Measurements from ENCODE around the gene YTHDF1.
A peak's percentile ranks its signal among the peaks of the same experiment; 100 is the strongest.

Gene YTHDF1

DNA sequence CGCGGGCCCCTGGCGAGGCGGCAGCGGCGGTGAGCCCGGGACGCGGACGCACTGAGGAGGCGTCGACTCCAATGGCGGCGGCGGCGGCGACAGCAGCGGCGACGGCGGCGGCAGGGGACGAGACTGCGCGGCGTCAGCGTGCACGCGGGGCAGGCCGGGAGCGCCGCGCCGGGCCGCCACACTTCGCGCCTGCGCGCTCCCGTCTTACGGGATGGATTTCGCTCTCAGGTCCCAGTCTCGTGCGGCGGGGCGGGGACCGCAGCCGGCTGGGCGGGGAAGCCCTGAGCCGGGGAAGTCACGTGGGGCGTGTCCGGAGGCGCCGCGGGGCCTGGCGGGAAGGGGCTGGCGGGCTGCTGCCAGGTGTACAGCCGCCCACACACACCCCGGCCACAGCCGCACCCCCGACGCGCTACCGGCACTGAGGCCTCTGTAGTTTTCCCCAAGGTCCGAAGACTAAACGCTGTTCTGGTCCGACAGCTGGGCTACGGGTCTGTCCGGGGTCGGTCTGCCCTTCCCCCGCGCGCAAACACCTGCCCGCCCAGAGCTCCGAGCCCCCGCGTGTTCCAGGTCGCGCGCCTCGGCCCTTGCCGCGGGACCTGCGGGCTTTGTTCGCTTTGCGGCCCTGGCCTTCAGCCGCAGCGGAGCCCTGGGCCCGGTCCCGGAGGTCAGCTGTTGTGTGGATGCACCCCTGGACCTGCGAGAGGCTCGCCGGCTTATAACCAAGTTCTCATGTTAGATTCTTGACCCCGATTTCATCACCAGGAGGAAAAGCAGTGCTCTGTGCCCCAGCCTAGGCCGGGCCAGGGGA lies at the start of gene YTHDF1:
Gene YTHDF1, minus strand, starts transcription at position 91 of the 808 bp plus-strand sequence. CDS start 239 bp downstream, outside the sequence.
- DNase-seq: peak; percentile 49 to 96 (median 89)

GRCh38 chr20:63264519-63264918 lies 48.6 kb upstream of the YTHDF1 start:
- peak in 8 of 56 donors; percentile 12 to 30 (median 25) for DNase-seq

DNA sequence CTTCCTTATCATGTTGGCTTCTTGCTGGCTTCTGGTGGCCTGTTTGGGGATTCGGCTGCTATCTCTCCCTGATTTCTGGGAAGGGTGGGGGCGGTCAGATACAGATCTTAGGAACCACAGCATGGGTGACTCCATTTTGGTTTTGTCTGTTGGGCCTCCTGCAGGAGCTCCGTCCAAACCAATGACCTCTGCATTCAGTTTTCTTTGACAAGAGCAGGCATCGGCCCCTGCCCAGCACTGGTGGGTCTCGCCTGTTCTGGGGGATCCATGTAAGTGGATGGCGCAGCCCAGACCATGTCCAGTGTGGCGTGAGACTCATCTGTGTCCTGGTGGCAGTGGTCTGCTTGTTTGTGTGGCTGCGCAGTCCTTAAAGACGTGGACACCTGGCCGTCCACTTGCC lies 48.1 kb upstream of the YTHDF1 start:
- no peak for DNase-seq

DNA sequence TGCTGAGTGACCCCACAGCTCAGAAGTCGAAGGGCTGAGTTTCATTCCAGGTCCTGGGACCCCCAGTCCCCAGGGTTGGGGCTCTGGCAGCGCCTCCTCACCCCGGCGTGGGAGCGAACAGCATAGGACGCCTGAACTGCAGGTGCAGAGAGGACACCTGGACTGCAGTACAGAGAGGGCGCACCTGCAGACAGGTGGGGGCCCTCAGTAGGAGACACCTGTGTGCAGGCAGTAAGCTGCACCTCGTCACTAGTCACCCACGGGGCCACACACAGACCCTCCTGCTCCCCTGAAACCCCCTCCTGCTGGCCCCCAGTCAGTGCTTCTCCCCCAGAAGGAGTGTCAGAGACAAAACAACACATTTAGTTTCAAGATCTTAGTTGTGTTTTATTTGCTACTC lies 46.9 kb upstream of the YTHDF1 start:
- no peak for DNase-seq

DNA sequence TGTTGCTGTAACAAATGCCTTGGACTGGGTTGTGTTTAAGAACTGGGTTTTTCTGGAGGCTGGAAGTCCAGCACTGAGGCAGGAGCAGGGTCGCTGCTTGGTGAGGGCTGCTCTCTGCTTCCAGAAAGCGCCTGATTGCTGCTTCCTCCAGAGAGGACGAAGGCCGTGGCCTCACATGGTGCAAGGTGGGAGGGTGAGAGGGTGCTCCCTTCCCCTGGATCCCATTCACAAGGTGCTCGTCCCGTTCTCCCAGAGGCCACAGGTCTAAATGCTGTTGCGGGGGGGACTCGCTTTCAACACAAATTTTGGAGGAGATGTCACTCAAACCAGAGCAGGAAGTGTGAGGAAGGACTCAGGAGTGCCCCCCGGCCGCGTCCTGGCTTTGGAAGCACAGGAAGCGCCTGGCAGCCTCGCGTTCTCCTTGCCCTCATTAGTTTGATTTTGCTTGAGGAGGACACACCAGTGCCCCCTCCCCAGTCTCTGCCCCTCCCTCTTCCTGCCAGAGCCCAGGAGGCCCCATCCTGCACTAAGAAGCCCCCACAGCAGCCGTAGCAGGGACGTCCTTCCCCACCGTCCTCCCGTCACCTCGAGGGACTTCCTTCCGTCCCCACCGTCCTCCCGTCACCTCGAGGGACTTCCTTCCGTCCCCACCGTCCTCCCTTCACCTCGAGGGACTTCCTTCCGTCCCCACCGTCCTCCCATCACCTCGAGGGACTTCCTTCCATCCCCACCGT lies 46.0 kb upstream of the YTHDF1 start:
- no peak for DNase-seq

GRCh38 chr20:63261060-63261794 lies 45.3 kb upstream of the YTHDF1 start:
- peak in 1 of 56 donors; percentile 5 for DNase-seq

DNA sequence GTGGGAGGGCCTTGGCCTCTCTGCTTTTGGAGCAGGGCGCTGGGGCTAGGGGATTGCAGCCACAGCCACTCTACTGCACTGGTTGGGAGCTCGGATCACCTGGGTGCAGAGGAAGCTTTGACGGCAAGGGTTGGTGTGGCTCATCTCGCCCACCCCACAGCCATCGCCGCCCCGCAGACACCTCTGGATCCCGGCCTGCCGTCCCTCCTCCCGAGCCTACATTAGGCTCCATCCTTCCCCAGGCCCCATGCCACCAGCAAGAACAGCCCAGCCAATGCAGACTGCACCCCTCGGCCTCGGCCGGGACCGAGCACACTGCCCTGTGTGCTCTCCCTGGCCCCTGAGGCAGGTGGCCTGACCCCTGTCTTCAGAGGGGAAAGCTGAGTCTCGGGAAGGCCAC lies 44.6 kb upstream of the YTHDF1 start:
- no peak for DNase-seq

DNA sequence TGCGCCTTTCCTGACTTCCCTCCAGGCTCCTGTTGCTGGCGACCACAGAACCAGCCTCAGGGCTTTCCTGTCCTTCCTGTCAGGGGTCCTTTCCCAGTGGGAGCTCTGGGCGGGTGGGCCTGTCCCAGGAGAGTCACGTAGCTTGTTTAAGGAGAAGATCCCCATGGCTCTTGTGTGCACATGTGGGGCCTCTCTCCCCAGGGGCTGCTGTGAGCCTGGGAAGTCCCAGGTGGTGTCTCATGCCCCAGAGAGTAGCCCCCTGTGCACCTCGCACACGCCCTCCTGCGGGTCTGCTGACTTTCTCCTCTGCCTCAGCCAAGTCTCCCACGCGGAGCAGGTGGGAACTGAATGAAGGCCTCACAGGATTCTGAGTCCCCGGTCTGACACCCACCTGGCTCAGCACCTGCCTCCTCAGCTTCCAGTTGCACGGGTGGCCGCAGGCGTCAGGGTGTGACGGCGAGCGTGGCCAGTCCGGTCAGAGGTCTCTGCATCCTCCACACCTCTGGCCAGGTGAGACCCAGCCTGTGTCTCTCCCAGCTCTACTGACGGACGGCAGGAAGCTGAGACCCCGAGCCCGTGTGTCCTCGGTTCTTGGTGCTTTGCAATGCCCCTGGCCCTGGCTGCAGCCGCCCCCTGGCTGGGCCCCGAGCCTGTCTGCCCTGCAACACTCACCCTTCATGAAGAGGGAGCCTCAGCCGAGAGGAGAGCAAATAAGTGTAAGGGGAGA lies 44.0 kb upstream of the YTHDF1 start:
- no peak for DNase-seq

GRCh38 chr20:63258781-63259180 lies 42.9 kb upstream of the YTHDF1 start:
- DNase-seq: no peak

DNA sequence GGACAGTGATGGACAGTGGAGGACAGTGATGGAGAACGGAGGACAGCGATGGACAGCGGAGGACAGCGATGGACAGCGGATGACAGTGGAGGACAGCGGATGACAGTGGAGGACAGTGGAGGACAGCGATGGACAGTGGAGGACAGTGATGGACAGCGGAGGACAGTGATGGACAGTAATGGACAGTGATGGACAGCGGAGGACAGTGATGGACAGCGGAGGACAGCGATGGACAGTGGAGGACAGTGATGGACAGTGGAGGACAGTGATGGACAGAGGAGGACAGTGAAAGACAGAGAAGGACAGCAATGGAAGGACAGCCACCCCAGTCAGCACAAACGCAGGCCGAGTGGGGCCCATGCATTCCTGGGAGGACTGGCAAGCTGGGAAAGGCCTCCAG lies 41.7 kb upstream of the YTHDF1 start:
- DNase-seq: no peak

- DNase-seq: no peak
Measured at GRCh38 chr20:63256954-63257353, 41.0 kb upstream of the YTHDF1 start.

- DNase-seq: no peak
Measured at GRCh38 chr20:63255931-63256704, 40.2 kb upstream of the YTHDF1 start.

- no peak for DNase-seq
Measured at GRCh38 chr20:63254606-63255384, 38.9 kb upstream of the YTHDF1 start.

DNA sequence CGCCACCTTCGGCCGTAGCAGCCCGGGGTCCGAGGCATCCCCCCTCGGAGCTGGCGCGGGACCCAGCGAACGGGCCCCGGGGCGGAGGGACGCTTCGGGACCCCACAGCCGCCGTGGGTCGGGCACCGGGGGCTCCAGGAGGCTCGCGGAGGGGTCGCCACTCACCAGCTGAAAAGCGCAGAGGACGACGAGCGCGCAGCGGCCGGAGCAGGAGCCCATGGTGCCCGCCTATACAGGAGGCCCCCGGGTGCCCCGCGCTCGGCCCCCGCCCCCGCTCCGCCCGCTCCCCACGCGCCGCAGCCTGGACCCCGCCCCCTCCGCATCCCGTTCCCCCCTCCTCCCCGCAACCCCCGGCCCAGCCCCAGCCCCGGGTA lies 38.3 kb upstream of the YTHDF1 start, which contains the start of gene NKAIN4:
Gene NKAIN4, minus strand, starts transcription at position 232 of the 374 bp plus-strand sequence. Its CDS starts 13 bp downstream, at position 219.
- DNase-seq: peak in 1 of 56 donors; percentile 24

DNA sequence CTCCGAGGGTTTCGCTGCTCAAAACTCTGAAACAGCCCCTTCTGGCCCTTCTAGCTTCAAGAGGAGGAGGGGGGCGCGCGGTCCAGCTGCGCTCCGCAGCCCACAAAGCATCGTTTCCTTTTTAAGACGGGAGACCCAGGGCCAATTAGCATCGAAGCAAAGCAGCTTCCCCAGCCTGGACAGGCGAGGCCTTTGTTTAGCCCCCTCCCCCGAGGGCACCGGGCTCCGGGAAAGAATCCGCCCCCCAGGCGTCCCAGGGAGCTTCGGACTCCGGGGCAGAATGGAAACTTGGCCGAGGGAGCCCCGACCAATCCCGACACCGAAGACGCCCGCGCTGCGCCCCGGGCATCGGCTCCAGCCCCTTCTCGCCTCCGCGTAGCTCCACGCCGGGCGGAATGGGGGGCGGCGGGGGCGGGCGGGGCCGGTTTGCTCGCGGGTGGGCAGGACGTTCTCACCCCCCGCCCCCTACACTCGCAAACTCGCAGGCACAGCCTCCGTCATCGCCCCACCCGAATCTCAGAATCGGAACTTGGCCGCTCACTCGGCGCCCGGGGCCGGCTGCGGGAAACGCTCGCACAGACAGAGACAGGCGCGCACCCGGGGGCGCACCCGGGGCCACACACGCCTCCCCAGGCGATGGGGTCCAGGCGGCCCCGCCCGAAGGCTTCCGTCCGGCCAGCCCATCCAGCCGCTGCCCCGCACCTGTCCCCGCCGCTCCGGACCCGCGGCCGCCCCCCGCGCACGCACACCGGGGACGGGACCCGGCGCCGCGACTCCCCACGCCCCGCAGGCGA lies 37.7 kb upstream of the YTHDF1 start:
- DNase-seq: peak in 35 of 56 donors; percentile 7 to 81 (median 42)

GRCh38 chr20:63253065-63253437 lies 37.1 kb upstream of the YTHDF1 start:
- peak in 1 of 56 donors; percentile 50 for DNase-seq

DNA sequence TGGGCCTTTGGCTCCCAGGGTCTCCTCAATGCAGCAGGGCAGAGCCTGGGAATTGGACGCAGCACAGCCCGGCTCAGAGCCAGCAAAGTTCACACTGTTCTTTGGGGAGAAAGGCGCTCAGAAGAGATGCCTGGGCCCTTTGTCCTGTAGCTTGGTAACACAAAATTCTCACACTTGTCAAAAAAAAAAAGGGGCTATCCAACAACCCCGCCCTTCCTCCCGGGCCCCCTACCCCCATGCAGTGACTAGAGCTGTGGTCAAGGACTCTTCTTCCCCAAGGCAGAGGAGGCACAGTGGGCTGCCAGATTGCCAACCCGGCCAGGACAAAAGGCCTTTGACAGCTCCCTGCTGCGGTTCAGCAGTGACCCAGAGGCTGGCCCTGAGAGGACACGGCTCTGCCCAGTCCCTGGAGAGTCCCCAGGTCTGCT lies 36.4 kb upstream of the YTHDF1 start:
- DNase-seq: peak in 42 of 56 donors; percentile 7 to 88 (median 59)

GRCh38 chr20:63251350-63251749 lies 35.4 kb upstream of the YTHDF1 start:
- DNase-seq: peak in 18 of 56 donors; percentile 5 to 64 (median 38)

GRCh38 chr20:63249891-63250290 lies 34.0 kb upstream of the YTHDF1 start:
- no peak for DNase-seq

All from amygdala (tissue), 56 donors.